Superior temporal gyrus (tissue), 1 donor: ENCODE measurements around the gene THRSP.
"Not testable (repeated sequence)": the region's sequence is repeated elsewhere in the genome, so short reads cannot be mapped to it uniquely, and the experiment has no call there.

Experiments used
- DNase-seq: peaks from one replicate; pipeline ENCODE4 v3.0.0-alpha.2; 2016; ENCODE audit errors: extremely low spot score

The THRSP gene

DNA sequence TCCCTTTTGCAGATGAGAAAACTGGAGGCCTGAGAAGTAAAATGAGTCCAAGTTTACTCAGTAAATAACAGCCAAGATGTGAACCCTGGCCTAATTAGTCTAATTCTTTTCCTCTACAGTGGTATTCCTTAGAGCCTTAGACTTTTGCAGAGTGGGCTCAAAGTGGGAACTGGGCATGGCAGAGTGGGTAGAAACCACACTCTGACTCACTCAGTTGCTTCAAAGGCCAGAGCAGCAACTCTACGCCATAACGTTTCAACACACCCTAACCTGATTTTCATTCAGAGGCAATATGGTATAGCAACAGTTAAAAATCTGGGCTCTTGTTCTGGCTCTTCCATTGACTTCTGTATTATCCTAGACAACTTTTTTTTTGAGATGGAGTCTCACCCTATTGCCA lies 2.8 kb downstream of the THRSP start:
- DNase-seq = no peak

- DNase-seq = no peak
These were observed 4.0 kb downstream of the THRSP start for GRCh38 chr11:78067704-78068103.

- no peak for DNase-seq
These were observed 5.8 kb downstream of the THRSP start for GRCh38 chr11:78069465-78069864.

GRCh38 chr11:78070621-78071020 lies 7.0 kb downstream of the THRSP start:
- no peak for DNase-seq

- no peak for DNase-seq
These were observed 8.1 kb downstream of the THRSP start for GRCh38 chr11:78071717-78072116.

GRCh38 chr11:78072455-78072854 lies 8.8 kb downstream of the THRSP start:
- no peak for DNase-seq

DNA sequence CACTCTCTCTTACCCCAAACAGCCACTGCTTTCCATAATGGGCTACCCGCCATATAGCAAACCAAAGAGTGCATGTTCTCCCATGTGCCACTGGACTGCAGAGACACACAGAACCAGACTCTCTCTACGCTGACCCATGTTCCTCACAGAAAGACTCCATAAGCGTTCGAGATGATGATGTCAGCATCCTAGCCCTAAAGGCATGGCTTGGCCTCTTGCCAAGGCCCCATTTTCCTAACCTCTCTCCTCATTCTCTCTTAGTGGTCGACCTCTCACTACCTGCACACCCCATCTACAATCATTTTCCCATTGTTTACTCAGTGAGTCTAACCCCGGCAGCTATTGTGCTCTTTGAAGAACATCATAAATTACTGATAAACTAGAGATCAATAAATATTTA lies 11.1 kb downstream of the THRSP start:
- no peak for DNase-seq

- DNase-seq = no peak
These were observed 13.2 kb downstream of the THRSP start for GRCh38 chr11:78076733-78077403.

- not testable (repeated sequence) for DNase-seq
These were observed 13.9 kb downstream of the THRSP start for GRCh38 chr11:78077592-78077991.

DNA sequence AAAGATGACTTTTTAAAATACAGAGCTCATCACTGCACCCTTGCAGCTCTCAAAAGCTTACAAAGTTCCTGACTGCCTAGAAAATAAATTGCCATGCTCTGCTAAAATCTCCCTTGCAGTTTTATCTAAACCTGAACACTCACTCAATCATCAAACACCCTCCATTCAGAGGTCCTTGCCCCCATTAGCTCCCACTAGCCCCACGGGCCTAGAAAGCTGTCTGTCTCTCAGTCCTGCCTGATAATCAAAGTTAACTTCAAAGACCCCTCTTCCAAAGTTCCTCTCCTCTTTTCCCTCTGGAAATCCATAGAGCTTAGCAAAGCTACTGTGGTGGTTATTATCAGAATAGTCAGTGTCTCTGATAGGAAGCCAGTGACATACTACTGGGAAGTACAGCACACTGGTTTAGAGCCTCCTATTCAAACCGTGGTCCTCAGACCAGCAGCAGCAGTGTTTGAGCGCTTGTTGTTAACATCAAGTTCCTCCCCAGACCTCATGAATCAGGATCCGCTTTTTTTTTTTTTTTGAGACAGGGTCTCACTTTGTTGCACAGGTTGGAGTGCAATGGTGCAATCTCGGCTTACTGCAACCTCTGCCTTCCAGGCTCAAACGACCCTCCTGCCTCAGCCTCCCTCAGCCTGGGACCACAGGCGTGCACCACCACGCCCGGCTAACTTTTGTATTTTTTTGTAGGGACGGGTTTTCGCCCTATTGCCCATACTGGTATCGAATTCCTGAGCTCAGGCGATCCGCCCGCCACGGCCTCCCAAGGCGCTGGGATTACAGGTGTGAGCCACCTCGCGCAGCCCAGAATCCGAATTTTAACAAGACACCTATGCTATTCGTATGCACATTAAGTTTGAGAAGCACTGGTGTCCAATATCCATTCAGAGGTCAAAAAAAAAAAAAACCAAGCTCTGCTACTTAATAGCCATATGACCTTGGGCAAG lies 14.8 kb downstream of the THRSP start:
- DNase-seq = no peak

GRCh38 chr11:78079232-78080083 lies 15.8 kb downstream of the THRSP start, which contains the start of gene NDUFC2:
Gene NDUFC2, minus strand, starts transcription at chr11:78079862. Its CDS starts 118 bp downstream, at chr11:78079744.
- DNase-seq = peak; percentile 88

GRCh38 chr11:78080084-78080817 lies 16.6 kb downstream of the THRSP start:
- no peak for DNase-seq

DNA sequence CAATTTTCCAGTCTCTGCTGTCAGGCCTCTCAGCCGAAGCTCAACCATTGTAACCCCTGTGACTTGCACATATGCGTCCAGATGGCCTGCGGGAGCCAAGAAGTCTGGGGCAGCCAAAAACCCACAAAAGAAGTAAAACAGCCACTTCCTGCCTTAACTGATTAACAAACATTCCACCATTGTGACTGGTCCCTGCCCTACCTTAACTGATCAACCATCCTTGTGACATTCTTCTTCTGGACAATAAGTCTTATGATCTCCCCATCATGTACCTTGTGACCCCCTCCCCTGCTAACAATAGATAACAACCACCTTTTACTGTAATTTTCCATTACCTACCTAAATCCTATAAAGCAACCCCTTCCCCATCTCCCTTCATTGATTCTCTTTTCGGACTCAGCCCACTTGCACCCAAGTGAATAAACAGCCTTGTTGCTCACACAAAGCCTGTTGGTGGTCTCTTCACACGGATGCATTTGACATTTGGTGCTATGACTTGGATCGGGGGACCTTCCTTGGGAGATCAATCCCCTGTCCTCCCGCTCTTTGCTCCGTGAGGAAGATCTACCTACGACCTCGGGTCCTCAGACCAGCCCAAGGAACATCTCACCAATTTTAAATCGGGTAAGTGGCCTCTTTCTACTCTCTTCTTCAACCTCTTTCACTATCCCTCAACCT lies 17.3 kb downstream of the THRSP start:
- no peak for DNase-seq

GRCh38 chr11:78081583-78081982 lies 17.9 kb downstream of the THRSP start:
- no peak for DNase-seq

DNA sequence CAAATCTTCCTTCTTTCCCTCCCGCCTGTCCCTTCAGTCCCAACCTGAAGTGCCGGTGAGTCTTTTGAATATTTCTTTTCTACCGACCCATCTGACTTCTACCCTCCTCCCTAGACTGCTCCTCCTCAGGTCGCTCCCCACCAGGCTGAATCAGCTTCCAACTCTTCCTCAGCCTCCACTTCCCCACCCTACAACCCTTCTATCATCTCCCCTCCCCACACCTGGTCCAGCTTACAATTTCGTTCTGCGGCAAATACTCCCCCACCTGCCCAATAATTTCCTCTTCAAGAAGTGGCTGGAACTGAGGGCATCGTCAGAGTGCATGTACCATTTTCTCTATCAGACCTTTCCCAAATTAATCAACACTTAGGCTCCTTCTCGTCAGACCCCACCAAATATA lies 18.5 kb downstream of the THRSP start:
- DNase-seq = no peak

DNA sequence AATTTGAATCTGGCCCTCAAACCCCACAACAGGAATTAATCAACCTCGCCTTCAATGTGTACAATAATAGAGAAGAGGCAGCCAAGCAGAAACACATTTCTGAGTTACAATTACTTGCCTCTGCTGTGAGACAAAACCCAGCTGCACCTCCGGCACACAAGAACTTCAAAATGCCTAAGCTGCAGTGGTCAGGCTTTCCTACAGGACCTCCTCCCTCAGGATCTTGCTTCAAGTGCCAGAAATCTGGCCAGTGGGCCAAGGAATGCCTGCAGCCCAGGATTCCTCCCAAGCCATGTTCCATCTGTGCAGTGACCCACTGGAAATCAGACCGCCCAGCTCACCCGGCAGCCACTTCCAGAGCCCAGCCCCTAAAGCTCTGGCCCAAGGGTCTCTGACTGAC lies 19.4 kb downstream of the THRSP start:
- no peak for DNase-seq

- DNase-seq = not testable (repeated sequence)
These were observed 20.8 kb downstream of the THRSP start for GRCh38 chr11:78084506-78084905.

GRCh38 chr11:78085972-78086371 lies 22.3 kb downstream of the THRSP start:
- no peak for DNase-seq

DNA sequence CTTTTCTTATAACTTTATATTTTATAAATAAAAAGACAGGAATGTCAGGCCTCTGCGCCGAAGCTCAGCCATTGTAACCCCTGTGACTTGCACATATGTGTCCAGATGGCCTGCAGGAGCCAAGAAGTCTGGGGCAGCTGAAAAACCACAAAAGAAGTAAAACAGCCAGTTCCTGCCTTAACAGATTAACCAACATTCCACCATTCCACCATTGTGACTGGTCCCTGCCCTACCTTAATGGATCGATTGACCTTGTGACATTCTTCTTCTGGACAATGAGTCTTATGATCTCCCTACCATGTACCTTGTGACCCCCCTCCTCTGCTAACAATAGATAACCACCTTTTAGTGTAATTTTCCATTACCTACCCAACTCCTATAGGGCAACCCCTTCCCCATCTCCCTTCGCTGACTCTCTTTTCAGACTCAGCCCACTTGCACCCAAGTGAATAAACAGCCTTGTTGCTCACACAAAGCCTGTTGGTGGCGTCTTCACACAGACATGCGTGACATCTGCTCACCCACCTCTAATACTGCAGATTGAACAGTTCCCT lies 22.9 kb downstream of the THRSP start:
- DNase-seq = not testable (repeated sequence)

GRCh38 chr11:78094250-78094649 lies 30.6 kb downstream of the THRSP start:
- no peak for DNase-seq
